K562 (cell line): Measurements from ENCODE around the gene GRK4. TPM values are rescaled to one million over a fixed set of nuclear protein-coding genes. Genes with fewer than 3 reads are reported as not detected.

Experiments
- ATAC-seq: fragments of 200-7000 bp; cut with Tn5 transposase; 3 replicates; pipeline ENCODE4 v1.9.1; 2020; ENCODE audit warnings: moderate library complexity
- BruUV-seq: library from RNA; stranded (reverse); fragments of 400-500 nt; replicated peaks from 2 replicates; lab custom pipeline; 2021; lab: Mats Ljungman, UMichigan
- CTCF ChIA-PET: fragments of 300-600 bp; formaldehyde crosslinking; extraction: SDS; loops from one replicate; lab custom pipeline; 2021; ENCODE audit warnings: low intra/inter-chr PET ratio; lab: Yijun Ruan, JAX
- POLR2A ChIA-PET: fragments of 300-600, 350-650 bp; sonication (Branson Sonifier 250); formaldehyde crosslinking; extraction: SDS; loops from one replicate; lab custom pipeline; 2021; ENCODE audit warnings: antibody characterized with exemption, inconsistent platforms; lab: Yijun Ruan, JAX
- DNase-seq, 4 experiments: peaks; one replicate each; pipeline versions ENCODE4 v3.0.0 to v3.0.0-alpha.2; 2011 to 2018; ENCODE audit warnings: low spot score in 3 of 4, mixed read lengths in 3 of 4; ENCODE audit errors: extremely low read depth in 1 of 4
- FAIRE-seq: peaks from 2 replicates; lab custom pipeline; 2011; peaks lifted over from hg19 to GRCh38; lab: Jason Lieb, UNC
- H2AFZ ChIP-seq: 2 replicates; pipeline ENCODE4 v1.6.0; 2011; ENCODE audit warnings: low read depth, low read length, control low read depth, inconsistent platforms
- H3K27ac ChIP-seq: fragments of 200-600 bp; 3 replicates; pipeline ENCODE4 v1.8.0; 2011; ENCODE audit warnings: low read depth, mild to moderate bottlenecking, control low read depth, inconsistent platforms, low read length, moderate library complexity, mixed read lengths; ENCODE audit errors: extremely low read depth
- H3K27me3 ChIP-seq, 2 experiments: fragments of 300-600 bp in 1 of 2; 2 replicates in 1 of 2; 3 replicates in 1 of 2; pipeline versions ENCODE4 v1.6.0 to v1.8.0; 2011; ENCODE audit warnings: inconsistent platforms in 2 of 2, low read length in 2 of 2, mild to moderate bottlenecking in 1 of 2, mixed read lengths in 1 of 2, moderate library complexity in 1 of 2; ENCODE audit not compliant: control insufficient read depth in 2 of 2, insufficient read depth in 2 of 2
- H3K36me3 ChIP-seq: fragments of 300-600 bp; 3 replicates; pipeline ENCODE4 v1.8.0; 2011; ENCODE audit warnings: mild to moderate bottlenecking, low read length, inconsistent platforms; ENCODE audit not compliant: control insufficient read depth, insufficient read depth
- H3K4me1 ChIP-seq, 2 experiments: fragments of 200-600 bp in 1 of 2; replicated peaks in 1 of 2; 2 replicates in 1 of 2; 3 replicates in 1 of 2; pipeline versions ENCODE4 v1.5.1 to v1.8.0; 2011; ENCODE audit warnings: inconsistent platforms in 2 of 2, low read length in 2 of 2, mild to moderate bottlenecking in 1 of 2, mixed read lengths in 1 of 2, moderate library complexity in 1 of 2; ENCODE audit not compliant: control insufficient read depth in 2 of 2, insufficient read depth in 2 of 2
- H3K4me2 ChIP-seq: 2 replicates; pipeline ENCODE4 v1.6.1; 2011; ENCODE audit warnings: low read length, control low read depth, inconsistent platforms, mixed read lengths; ENCODE audit not compliant: insufficient read depth
- H3K4me3 ChIP-seq: fragments of 200-600 bp; sonication (generic), shearing (Covaris generic); 2 replicates; pipeline ENCODE4 v1.5.1; 2016; ENCODE audit warnings: control low read depth, inconsistent platforms
- H3K79me2 ChIP-seq: fragments of 200-600 bp; 3 replicates; pipeline ENCODE4 v1.8.0; 2011; ENCODE audit warnings: low read length, inconsistent platforms; ENCODE audit not compliant: control insufficient read depth, insufficient read depth
- H3K9ac ChIP-seq, 2 experiments: 2 replicates each; pipeline versions ENCODE4 v1.6.0 to v1.6.1; 2011; ENCODE audit warnings: low read depth in 2 of 2, low read length in 2 of 2, control low read depth in 1 of 2, inconsistent platforms in 1 of 2, mild to moderate bottlenecking in 1 of 2, mixed read lengths in 1 of 2; ENCODE audit not compliant: insufficient read depth in 1 of 2
- H3K9me1 ChIP-seq: one replicate; pipeline ENCODE4 v1.6.0; 2011; ENCODE audit warnings: inconsistent platforms, mild to moderate bottlenecking, low read length, moderate library complexity; ENCODE audit not compliant: control insufficient read depth, insufficient read depth
- H3K9me3 ChIP-seq: replicated peaks from 2 replicates; pipeline ENCODE4 v1.5.1; 2011; ENCODE audit warnings: low read depth, low read length, inconsistent platforms; ENCODE audit not compliant: control insufficient read depth, insufficient read depth
- H4K20me1 ChIP-seq: replicated peaks from 2 replicates; pipeline ENCODE4 v1.6.1; 2011; ENCODE audit warnings: low read length, inconsistent platforms, mixed read lengths; ENCODE audit not compliant: control insufficient read depth, insufficient read depth
- CBX8 ChIP-seq: fragments of 200-600 bp; sonication (generic); IDR thresholded peaks from 2 replicates; pipeline ENCODE4 v1.6.1; 2012; ENCODE audit warnings: borderline replicate concordance, mixed run types, low read depth, mild to moderate bottlenecking, moderate library complexity, mixed read lengths, low read length, control low read depth, inconsistent platforms; ENCODE audit not compliant: poor library complexity, severe bottlenecking; ENCODE audit errors: extremely low read depth
- HCFC1 ChIP-seq: IDR thresholded peaks from 2 replicates; pipeline ENCODE4 v1.6.1; 2012; ENCODE audit warnings: low read depth, low read length, improper control_type of control experiment
- HIVEP1 ChIP-seq: fragments of 250-450 bp; sonication (Bioruptor Pico); IDR thresholded peaks from 2 replicates; pipeline ENCODE4 v1.4.0; 2020; ENCODE audit warnings: mild to moderate bottlenecking
- PHF20 ChIP-seq: fragments of 450-650 bp; IDR thresholded peaks from 2 replicates; pipeline ENCODE4 v1.6.1; 2018; ENCODE audit not compliant: partially characterized antibody
- RAD21 ChIP-seq, 2 experiments: fragments of 250-450 bp in 1 of 2; fragments of 450-650 bp in 1 of 2; sonication (Bioruptor Pico) in 1 of 2; formaldehyde crosslinking in 1 of 2; IDR thresholded peaks in 1 of 2; conservative IDR thresholded peaks in 1 of 2; 2 replicates each; pipeline versions ENCODE4 v1.4.0 to v1.8.0; 2020 to 2022; ENCODE audit warnings: mild to moderate bottlenecking in 2 of 2, moderate library complexity in 1 of 2
- RBM14 ChIP-seq: fragments of 200-400 bp; formaldehyde crosslinking; IDR thresholded peaks from 2 replicates; pipeline ENCODE4 v1.6.1; 2018; ENCODE audit warnings: low read depth, mild to moderate bottlenecking, low read length, moderate library complexity, borderline replicate concordance; ENCODE audit not compliant: insufficient read depth
- RFX7 ChIP-seq: fragments of 250-450 bp; sonication (Bioruptor Pico); IDR thresholded peaks from 2 replicates; pipeline ENCODE4 v1.5.1; 2021; ENCODE audit warnings: mild to moderate bottlenecking
- SMARCE1 ChIP-seq: fragments of 450-650 bp; IDR thresholded peaks from 2 replicates; pipeline ENCODE4 v1.7.1; 2016; ENCODE audit warnings: mild to moderate bottlenecking
- TCF15 ChIP-seq: fragments of 250-450 bp; sonication (Bioruptor Pico); IDR thresholded peaks from 2 replicates; pipeline ENCODE4 v1.8.0; 2022; ENCODE audit warnings: moderate library complexity, mild to moderate bottlenecking, inconsistent platforms
- TGIF2 ChIP-seq: sonication (generic); formaldehyde crosslinking; IDR thresholded peaks from 2 replicates; pipeline ENCODE4 v1.8.1; 2022; ENCODE audit warnings: mild to moderate bottlenecking, missing genetic modification reagents, moderate library complexity
- ZBTB9 ChIP-seq: fragments of 450-650 bp; formaldehyde crosslinking; IDR thresholded peaks from 2 replicates; pipeline ENCODE4 v1.4.0; 2020; ENCODE audit warnings: mild to moderate bottlenecking, moderate library complexity
- ZNF444 ChIP-seq: fragments of 250-450 bp; sonication (Bioruptor Pico); IDR thresholded peaks from 2 replicates; pipeline ENCODE4 v1.4.0; 2020; ENCODE audit warnings: mild to moderate bottlenecking, moderate library complexity
- ZNF785 ChIP-seq: fragments of 250-450 bp; sonication (Bioruptor Pico); IDR thresholded peaks from 2 replicates; pipeline ENCODE4 v1.4.0; 2020; ENCODE audit warnings: mild to moderate bottlenecking
- WGBS: fragments of 100-300 bp; shearing (Covaris generic); methylation state at CpG from one replicate; pipeline ENCODE4 v1.1.6; 2016; ENCODE audit warnings: low coverage, mixed read lengths; ENCODE audit not compliant: insufficient coverage; ENCODE audit errors: missing lambda C conversion rate; 5-methylcytosine and 5-hydroxymethylcytosine counted together
- in situ Hi-C: fragments of 300-500 bp; cut with MboI; formaldehyde crosslinking; loops from 4 replicates; pipeline ENCODE4 v1.15.0; 2018; ENCODE audit warnings: inconsistent platforms, mixed read lengths
- intact Hi-C: fragments of 100-400 bp; cut with micrococcal nuclease; formaldehyde crosslinking; loops from 2 replicates; pipeline ENCODE4 v1.14.2; 2022
- polyA plus RNA-seq, 8 experiments: library from polyadenylated mRNA; depleted of rRNA in 4 of 8; stranded (reverse) in 5 of 8; unstranded in 3 of 8; fragments of >200 nt; fragmentation: Nextera tagmentation in 2 of 8; fragmentation: Illumina TruSeq in 1 of 8; extraction: Ambion mirVana in 2 of 8; extraction: Trizol in 1 of 8; gene quantifications; 2 replicates each; pipeline versions ENCODE4 v1.2.1 to v1.2.3, GENCODE V29; 2011 to 2014; ENCODE audit warnings: inconsistent platforms in 1 of 8, missing spikeins in 1 of 8
- total RNA-seq, 7 experiments: library from RNA; depleted of rRNA in 6 of 7; stranded (reverse); fragments of >200 nt in 6 of 7; fragmentation: Illumina TruSeq in 2 of 7; extraction: Trizol in 2 of 7; gene quantifications; 2 replicates each; pipeline versions ENCODE4 v1.2.1 to v1.2.3, GENCODE V29; 2011 to 2021; ENCODE audit warnings: low replicate concordance in 1 of 7

GRK4 gene
- total and polyA plus RNA-seq, 9 of the 15 experiments (the other 6 are each of a cell fraction or from before 2014, with no cell fraction given): 1.1 to 4.8 (median 2.6) TPM

- no peaks in the 10 kb centered on the region; the same call in 1 of the 2 replicates for H4K20me1 ChIP-seq
- no peaks in the 10 kb centered on the region for H3K9me3 ChIP-seq
- in situ Hi-C loops: no loop called here
- no peak for TF ChIP-seq SMARCE1
- TF ChIP-seq CBX8: peak; percentile 33
- no peak overlapping the region for H3K4me3 ChIP-seq
- intact Hi-C loops: loop anchor here (5.0 kb wide), 1 partner anchor 273 kb away; no protein-coding TSS in a partner anchor
- H3K4me1 ChIP-seq: peaks cover 0 to 14% of the 10 kb centered on the region in 2 experiments; a peak in 3 of 5 replicates
- no peaks in the 10 kb centered on the region for H3K36me3 ChIP-seq
- POLR2A ChIA-PET: no interaction called here
- peaks cover 60 to 92% of the 10 kb centered on the region in 2 experiments for H3K27me3 ChIP-seq
- H3K79me2 ChIP-seq: no peaks in the 10 kb centered on the region
- DNase-seq (no peak), FAIRE-seq (no peak), ATAC-seq (no peak)
- H3K4me2 ChIP-seq: no peak overlapping the region
- H3K9me1 ChIP-seq: no peaks in the 10 kb centered on the region
- 7% methylated on average over 6 of the region's 8 CpGs for WGBS
- CTCF ChIA-PET: no interaction called here
- peak overlapping the region in 1 of 2 experiments; percentile 69; a peak in 1 of 4 replicates for H3K9ac ChIP-seq
- BruUV-seq: no TSS peak
- no peak overlapping the region for H2AFZ ChIP-seq
- no peak overlapping the region for H3K27ac ChIP-seq
Measured at GRCh38 chr4:3035249-3035648, 71.9 kb downstream of the GRK4 start.

GRCh38 chr4:3035674-3036073 lies 72.3 kb downstream of the GRK4 start:
- ChIA-PET CTCF (no interaction called here), POLR2A (no interaction called here)
- Histone ChIP-seq H3K79me2 (no peaks in the 10 kb centered on the region), H3K36me3 (no peaks in the 10 kb centered on the region), H3K27me3 (peaks cover 58 to 92% of the 10 kb centered on the region in 2 experiments), H3K4me3 (no peak overlapping the region), H3K27ac (no peak overlapping the region), H4K20me1 (no peaks in the 10 kb centered on the region; the same call in 1 of the 2 replicates), H3K9me3 (no peaks in the 10 kb centered on the region), H2AFZ (peak overlapping the region; percentile 68; the same call in 1 of the 2 replicates), H3K9ac (no peak overlapping the region), H3K4me1 (peaks cover 0 to 15% of the 10 kb centered on the region in 2 experiments; a peak in 3 of 5 replicates), H3K9me1 (no peaks in the 10 kb centered on the region), H3K4me2 (peak overlapping the region; percentile 23; the same call in 1 of the 2 replicates)
- no peak for FAIRE-seq
- WGBS: 6% methylated on average over 6 of the region's 6 CpGs
- no peak for DNase-seq
- in situ Hi-C loops: no loop called here
- ATAC-seq: no peak
- no TSS peak for BruUV-seq
- intact Hi-C loops: loop anchor here (5.0 kb wide), 1 partner anchor 273 kb away; no protein-coding TSS in a partner anchor
- TF ChIP-seq RBM14 (no peak), TGIF2 (CRISPR knock-in tag) (no peak), RAD21 (CRISPR knock-in tag; conservative IDR thresholded peaks at IDR 0.05 in 1 of 2, IDR thresholded peaks at IDR 0.05 in 1 of 2) (no peak), ZBTB9 (CRISPR knock-in tag) (no peak), TCF15 (CRISPR knock-in tag) (no peak), ZNF785 (no peak), PHF20 (no peak), HIVEP1 (no peak), ZNF444 (CRISPR knock-in tag) (no peak), RFX7 (CRISPR knock-in tag) (no peak), HCFC1 (no peak)
